HG03045 (cell line): ENCODE data around the gene FUT8.

ENCODE experiments used
- ATAC-seq: cut with Tn5 transposase; IDR thresholded peaks from one replicate; pipeline ENCODE4 v1.9.1; 2021; ENCODE audit warnings: mild to moderate bottlenecking, moderate library complexity; ENCODE audit not compliant: unreplicated experiment

The FUT8 gene

DNA sequence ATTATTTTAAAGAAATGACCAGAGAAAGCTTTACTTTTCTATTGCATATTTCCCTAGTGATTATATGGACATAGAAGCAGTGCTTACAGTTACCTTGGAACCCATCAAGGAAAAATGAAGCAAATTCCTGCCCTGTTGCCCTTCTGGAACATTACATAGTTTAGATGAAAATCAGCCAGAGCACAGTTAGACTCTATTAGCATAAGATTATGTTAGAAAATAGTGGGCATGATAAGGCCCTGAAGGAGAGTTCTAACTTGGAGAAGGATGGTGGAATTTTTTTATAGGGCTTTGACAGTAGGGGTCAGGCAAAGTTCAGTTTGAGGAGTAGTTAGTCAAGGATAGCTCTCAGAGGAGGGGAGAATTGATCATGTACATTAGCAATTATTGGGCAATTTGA lies 74.3 kb downstream of the FUT8 start:
- ATAC-seq, result no peak

DNA sequence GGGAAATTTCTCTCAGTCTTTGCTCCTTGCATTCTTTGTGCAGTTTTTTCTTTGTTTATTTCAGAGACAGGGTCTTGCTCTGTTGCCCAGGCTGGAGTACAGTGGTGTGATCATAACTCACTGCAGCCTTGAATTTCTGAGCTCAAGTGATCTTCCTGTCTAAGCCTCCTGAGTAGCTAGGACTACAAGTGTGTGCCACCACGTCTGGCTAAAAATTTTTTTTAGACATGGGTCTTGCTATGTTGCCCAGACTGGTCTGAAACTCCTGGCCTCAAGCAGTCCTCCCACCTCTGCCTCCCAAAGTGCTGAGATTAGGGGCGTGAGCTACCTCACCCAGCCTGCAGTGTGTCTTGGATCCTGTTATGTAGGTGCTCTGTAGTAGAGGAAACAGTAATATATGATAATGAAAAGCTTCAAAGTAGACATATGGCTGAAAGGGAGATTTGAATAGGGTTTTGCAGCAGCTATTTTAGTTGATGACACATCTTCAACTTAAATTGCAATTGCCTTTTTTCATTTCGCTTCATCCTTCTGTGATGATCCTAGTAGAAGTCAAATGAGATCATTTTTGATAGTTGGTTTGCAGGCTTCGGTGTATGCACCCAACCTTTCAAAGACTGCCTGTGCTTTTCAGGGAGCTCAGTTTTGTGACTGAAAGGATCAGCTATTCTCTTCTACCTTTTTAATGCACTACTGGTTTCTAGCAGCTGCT lies 75.4 kb downstream of the FUT8 start:
- no peak for ATAC-seq

DNA sequence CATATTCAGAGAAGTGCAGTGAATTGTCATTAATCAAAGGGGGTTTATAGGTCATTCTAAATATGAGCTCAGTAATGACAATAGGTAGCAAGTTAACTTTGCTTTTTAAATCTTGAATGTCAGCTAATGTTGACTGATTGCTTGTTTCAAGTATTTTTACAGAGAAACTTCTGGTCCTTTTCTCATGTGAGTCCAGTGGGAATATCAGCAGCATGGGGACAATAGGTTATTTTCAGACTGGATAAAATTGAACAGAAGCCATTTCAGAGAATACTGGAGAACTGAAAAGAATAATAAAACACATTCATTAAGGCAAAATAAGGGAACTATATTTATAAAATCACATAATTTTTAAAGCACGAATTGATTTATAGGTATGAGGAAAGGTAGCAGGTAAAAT lies 78.7 kb downstream of the FUT8 start:
- ATAC-seq, result no peak

DNA sequence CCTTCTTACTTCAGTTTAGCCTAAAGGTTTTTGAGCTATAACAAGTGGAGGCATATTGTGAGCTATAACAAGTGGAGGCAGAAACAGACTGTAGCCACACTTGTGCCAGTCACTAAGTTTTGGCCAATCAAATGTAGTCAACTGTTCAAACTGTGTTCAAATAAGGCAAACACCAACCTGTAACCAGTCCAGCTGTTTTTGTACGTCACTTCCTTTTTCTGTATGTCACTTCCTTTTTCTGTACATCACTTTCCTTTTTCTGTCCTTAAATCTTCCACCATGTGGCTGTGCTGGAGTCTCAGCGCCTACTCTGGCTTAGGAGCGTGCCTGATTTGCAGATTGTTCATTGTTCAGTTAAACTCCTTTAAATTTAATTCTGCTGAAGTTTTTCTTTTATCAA lies 79.7 kb downstream of the FUT8 start:
- ATAC-seq, result no peak

DNA sequence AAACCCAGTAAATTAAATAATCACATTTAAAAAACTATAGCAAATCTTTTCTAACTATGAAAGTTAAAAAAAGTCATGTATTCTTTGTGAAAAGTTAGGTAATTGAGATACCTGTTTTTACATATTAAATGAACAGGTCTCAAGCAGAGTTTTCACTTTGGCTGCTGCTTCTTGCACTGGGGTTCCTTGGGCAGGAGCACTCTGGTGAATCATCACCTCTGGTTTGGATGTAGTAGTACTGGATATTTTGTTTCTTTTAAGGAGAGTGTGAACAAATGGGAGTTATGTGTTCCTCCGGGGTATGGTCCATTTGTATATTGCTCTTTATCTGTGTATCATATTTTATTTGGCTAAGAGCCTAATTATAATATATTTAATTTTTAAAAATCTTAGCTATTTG lies 82.7 kb downstream of the FUT8 start:
- no peak for ATAC-seq

DNA sequence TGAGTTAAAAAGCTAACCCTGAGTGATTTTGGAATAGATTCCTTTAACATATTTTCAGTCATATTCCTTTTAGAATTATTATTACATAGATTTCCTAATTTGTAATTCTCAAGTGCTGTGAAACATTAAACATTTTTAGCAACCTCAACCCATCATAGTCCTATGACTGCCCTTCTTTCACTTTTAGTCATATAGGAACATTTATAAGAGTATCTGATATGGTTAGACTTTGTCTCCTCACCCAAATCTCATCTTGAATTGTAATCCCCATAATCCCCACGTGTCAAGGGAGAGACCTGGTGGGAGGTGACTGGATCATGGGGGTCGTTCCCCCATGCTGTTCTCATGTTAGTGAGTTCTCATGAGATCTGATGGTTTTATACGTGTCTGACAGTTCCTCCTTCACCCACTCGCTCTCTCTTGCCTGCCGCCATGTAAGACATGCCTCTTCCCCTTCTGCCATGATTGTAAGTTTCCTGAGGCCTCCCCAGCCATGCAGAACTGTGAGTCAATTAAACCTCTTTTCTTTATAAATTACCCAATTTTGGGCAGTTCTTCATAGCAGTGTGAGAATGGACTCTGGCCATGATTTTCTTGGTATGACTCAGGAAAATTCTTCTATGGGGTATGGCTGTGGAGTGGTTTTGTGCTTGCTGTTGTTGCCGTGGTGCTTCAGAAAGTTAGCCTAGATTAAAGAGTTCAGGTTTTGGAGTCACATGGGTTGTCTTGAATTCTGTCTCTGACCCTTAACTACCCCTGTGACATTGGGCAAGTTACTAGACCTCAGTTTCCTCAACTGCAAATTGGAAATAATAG lies 83.9 kb downstream of the FUT8 start:
- ATAC-seq, result no peak

DNA sequence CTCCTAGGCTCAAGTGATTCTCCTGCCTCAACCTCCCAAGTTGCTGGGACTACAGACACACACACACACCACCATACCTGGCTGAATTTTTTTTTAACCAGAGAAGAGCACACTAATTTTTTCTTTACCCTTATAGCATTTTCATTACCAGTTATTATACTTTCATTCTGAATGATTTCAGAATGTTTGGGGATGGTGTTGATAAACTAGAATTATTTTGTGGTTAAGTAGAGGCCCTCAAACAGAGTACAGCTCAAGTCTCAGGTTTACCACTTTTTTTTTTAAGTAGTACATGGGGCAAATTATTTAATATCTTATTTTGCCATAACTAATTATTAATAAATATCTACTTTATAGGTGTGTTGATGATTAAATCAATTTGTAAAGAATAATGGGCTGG lies 86.6 kb downstream of the FUT8 start:
- no peak for ATAC-seq

DNA sequence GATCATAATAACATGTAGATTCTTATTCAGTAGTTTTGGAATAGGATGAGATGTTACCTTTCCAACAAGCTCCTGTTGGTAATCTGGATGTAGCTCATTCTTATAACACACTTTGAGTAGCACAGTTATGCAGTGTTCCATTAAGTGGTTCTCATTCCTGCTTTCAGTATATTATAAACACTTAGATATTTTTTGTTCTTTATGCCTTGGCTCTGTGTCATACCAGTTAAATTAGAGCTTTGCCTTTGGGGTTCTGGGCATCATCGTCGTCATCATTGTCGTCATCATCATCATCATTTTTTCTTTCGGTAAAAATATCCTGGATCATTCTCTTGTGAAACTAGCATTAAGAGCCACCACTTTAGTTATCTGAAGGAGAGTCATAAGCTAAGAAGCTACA lies 87.5 kb downstream of the FUT8 start:
- ATAC-seq, result no peak

DNA sequence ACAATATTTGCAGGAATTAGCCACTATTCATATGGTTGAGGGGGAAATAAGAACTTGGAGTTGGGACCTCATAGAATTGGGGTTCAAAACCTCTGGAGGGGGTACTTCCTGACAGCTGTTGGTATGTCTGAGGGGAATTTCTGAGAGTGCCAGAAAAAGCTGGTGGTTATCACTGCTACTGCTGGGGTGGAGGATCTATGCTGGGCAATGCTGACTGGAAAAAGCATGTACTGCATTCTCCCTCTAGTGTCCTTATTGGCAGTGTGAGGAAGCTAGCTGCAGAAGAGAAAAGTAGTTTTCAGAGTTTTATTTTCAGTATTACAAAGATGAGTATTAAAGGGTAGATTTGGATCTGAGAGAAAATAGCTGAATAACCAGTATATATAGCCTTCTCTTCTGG lies 88.8 kb downstream of the FUT8 start:
- no peak for ATAC-seq

DNA sequence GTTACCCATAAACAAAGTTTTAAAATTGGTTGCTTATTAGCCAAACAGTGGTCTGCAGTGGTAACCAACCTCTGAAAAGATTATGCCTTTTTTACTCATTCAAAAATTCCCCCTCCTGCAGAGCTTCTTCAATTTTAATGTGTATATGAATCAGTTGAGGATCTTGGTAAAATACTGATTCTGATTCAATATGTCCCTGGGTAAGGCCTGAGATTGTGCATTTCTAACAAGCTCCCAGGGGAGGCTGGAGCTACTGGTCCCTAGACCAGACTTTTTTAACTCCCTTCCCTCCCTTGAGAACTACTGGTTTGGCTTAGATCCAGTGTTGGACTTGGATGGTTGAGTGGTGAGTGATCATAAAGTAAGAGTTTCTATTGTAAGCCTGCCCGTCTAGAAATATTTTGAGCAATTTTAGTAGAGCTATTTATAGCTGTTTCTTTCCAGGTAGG lies 90.2 kb downstream of the FUT8 start:
- no peak for ATAC-seq

DNA sequence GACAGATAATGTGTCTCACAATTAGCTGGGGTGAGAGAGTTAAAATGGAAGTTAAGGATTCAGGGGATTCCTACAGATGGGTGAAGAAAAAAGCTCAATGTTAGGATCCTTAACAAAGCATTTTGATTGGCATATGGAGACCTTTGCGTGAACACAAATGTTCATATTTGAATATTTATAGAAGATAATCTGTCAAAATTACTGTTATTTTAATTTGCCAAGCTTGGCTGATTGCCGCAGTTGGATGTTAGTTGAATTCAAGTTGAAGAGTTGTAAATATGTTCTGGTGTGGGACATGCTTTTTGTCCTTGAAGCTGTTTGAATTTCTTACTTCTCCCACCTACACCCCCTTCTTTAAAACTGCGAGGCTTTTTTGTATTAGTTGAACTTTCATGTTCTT lies 91.2 kb downstream of the FUT8 start:
- ATAC-seq, result no peak

DNA sequence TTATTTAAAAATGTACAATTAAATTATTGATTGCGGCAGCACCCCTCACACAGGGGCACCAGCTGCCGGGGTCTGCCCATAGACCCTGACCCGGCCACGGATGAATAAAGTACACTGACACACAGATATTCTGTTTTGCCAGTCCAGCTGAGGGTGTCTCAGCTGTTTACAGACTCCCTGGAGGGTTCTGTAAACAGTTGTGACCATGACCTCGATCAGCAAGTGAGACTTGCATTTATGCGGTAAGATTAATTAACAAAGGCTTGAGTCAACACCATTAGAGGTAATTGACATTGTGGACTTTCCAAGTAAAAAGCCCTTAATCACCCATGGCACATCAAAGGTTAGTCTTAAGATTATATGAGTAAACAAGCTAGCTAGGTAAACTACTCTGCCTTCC lies 94.3 kb downstream of the FUT8 start:
- no peak for ATAC-seq

DNA sequence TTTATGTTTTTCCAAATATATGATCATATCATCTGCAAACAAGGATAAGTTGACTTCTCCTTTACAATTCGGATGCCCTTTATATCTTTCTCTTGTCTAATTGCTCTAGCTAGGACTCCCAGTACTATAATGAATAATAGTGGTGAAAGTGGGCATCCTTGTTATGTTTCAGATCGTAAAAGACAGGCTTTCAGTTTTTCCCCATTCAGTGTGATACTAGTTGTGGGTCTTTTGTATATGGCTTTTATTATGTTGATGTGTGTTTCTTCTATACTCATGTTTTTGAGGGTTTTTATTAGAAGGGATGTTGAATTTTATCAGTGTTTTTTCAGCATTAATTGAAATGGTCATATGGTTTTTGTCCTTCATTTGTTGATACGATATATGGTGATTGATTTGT lies 97.3 kb downstream of the FUT8 start:
- ATAC-seq, result no peak

DNA sequence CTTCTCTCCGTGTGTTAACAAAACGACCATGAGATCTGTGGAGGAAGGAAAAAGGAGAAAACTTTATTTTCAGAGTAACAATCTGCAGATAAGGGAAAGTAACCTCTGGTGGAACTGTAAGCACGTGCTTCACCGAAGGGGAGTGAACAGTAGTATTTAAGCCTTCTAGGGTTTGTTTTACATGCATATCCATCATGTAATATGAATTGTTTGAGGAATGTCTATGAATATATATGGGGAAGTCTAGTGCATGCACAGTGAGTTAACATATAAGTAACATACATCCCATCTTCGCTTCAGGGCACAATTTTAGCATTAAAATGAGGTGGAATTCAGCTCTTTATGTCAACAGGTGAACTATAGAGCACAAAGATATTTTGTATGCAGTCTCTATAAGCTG lies 101.1 kb downstream of the FUT8 start:
- no peak for ATAC-seq

DNA sequence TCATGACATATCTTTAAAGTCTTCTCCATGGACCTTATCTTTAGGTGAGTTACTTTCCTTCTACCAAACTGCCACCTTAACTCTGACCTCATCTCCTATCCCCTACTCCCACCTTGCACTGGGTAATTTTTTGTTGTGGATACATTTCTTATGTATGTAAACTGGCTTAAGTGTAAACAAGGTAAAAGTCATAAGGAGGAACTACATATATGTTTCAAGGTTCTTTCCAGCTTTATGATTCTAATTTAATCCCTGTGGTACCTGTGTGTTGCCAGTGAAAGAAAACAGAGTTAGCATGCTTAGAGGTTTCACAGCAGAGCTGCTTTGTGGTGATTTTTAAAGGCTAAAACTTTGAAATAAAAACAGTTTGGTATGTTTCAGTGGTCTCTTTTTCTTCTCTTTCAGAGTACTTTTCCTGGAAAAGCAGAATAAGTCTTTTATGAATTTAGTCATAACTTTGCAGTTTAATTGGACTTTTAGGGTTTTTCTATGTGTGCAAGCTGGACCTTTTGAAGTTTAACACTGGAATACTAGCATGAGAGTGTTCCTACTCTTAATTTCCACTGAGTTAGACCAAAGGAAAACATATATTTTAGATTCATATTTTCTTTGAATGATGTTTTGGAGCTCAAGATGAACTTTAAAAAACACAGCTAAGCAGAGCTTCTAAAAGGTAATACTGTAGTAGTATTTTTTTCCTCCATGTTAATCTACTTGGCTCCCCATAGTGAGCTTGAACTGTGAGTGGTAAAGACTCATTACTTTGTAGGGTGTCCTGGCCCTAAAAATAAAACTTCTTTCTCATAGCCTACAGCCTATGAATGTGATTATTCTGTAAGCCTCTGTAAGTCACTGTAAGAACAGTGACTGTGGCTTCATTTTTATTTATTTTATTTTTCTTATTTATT lies 105.4 kb downstream of the FUT8 start:
- ATAC-seq, result no peak

DNA sequence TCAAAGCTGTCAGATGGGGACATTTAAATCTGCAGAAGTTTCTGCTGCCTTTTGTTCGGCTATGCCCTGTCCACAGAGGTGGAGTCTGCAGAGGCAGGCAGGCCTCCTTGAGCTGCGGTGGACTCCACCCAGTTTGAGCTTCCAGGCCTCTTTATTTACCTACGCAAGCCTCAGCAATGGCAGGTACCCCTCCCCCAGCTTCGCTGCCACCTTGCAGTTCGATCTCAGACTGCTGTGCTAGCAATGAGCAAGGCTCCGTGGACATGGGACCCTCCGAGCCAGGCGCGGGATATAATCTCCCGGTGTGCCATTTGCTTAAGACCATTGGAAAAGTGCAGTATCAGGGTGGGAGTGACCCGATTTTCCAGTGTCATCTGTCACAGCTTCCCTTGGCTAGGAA lies 115.5 kb downstream of the FUT8 start:
- no peak for ATAC-seq

DNA sequence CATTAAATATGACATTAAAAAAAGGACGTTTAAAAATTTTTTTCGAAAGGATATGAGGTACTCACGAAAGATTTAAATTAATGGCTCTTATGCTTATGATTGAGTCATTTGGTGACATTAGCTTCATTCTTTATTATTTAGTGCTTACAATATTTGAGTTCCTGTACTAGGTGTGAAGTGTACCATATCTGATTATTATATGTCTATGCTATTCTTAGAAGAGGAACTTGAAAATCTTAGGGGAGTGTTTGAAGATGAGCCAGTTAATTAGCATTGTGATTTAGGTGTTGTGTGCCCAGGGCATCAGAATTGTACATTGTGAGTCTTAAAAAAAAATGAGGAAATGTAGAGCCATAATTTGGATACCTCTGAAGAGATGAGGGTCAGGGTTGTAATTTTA lies 118.6 kb downstream of the FUT8 start:
- no peak for ATAC-seq

DNA sequence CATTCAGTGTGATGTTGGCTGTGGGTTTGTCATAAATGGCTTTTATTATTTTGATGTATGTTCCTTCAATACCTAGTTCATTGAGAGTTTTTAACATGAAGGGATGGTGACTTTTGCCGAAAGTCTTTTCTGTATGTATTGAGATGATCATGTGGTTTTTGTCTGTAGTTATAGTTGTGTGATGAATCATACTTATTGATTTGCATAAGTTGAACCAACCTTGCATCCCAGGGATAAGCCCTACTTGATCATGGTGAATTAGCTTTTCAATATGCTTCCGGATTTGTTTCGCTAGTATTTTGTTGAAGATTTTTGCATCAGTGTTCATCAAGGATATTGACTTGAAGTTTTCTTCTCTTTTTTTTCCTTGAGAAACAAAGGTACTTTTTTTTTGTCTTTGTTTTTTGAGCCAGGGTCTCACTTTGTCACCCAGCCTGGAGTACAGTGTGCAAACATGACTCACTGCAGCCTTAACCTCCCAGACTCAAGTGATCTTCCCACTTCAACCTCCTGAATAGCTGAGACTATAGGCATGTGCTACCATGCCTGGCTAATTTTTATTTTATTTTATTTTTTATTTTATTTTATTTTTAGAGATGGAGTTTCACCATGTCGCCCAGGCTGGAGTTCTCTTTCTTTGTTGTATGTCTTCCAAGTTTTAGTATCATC lies 121.3 kb downstream of the FUT8 start:
- no peak for ATAC-seq

DNA sequence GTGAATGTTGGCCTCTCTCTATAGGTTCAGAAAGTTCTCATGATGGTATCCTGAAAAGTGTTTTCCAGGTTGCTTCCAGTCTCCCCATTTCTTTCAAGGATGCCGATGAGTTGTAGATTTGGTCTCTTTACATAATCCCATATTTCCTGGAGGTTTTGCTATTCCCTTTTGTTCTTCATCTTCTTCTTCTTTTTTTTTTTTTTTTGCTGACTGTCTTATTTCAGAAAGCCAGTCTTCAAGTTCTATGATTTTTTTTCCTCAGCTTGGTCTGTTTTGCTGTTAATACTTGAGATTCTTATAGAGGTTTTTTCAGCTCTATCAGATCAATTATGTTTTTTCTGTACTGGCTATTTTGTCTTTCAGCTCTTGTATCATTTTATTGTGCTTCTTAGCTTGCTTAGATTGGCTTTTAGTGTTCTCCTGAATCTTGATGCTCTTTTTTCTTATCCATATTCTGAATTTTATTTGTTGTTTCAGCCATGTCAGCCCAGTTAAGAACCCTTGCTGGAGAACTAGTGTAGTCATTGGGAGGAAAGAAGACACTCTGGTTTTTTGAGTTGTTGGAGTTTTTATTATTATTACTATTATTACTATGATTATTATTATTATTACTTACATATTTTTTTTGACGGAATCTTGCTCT lies 124.4 kb downstream of the FUT8 start:
- ATAC-seq, result no peak

DNA sequence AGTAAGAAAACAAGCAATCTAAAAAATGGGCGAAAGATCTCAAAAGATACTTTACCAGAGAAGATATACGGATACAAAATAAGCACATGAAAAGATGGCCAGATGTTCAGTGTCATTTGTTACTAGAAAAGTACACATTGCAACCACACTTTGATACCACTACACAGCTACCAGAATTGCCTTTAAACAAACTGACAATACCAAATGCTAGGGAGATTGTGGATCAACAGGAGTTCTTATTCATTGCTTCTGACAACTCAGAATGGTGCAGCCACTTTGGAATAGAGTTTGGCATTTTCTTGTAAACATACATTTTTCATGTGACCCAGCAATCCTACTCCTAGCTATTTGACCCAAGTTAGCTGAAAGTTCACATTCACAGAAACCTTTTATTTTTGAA lies 136.3 kb downstream of the FUT8 start:
- no peak for ATAC-seq

DNA sequence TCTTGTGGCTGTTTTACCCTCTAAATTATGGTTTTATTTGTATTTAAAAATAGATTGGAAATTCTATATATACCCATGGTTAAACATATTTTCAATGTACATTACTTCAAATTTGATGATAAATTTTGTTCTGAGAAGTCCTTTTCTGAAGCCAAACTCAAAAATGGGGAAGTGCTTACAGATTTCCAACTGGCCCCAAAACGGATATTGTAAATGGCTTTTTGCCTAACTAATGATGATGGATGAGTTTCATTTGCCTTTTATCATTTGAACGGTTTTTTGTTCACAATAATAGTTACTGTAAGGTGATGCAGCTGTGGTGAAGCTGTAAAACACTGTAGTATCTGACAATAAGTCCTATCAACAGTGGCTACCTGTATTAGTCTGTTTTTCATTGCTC lies 136.9 kb downstream of the FUT8 start:
- no peak for ATAC-seq
